ENCODE data around the gene OR2T6.

DNA sequence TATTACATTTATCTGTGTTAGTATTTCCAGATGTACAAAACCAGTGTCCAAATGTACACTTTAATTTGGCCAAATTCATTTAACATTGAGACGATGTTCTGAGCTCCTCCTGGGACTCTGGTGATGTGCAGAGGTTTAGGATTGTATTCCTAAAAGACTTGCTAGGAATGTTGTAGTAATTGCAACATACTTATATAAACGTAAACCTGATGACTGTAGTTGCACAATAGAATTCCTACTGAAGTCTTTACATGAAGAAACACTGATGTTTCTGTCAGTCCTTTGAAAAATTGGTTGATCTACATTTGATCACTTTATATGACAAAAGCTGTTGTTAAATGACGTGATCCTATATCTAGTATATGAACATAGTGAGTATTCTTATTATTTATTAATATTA lies 32.1 kb upstream of the OR2T6 start:
- TF ChIP-seq CTCF (IDR thresholded peaks at IDR 0.05; ENCODE audit: poor library complexity) (no peak), EZH2phosphoT487 (IDR thresholded peaks at IDR 0.05; ENCODE audit: low read depth, severe bottlenecking, unreplicated experiment) (no peak)

Data from hepatocyte (in vitro differentiated cells).